Natural killer cell (primary cell): ENCODE results near the gene ADAP1. TPM values are rescaled to one million over a fixed set of nuclear protein-coding genes. Genes with fewer than 3 reads are reported as not detected.

Experiments
- ATAC-seq, 3 donors: fragments of 150-1000 bp in 2 of 3; fragments of 200-7000 bp in 1 of 3; cut with Tn5 transposase; 1 replicate in 1 of 3; 2 replicates in 2 of 3; pipeline ENCODE4 v1.10.0; 2021; ENCODE audit warnings: mild to moderate bottlenecking in 2 of 3, moderate library complexity in 2 of 3
- DNase-seq, 2 donors: peaks; one replicate each; pipeline versions ENCODE4 v3.0.0 to v3.0.0-alpha.2; 2013 to 2021; ENCODE audit warnings: mixed read lengths in 1 of 2
- H3K27ac ChIP-seq: one replicate; pipeline ENCODE4 v1.5.1; 2013; ENCODE audit warnings: mild to moderate bottlenecking, low read length
- H3K27me3 ChIP-seq: one replicate; pipeline ENCODE4 v1.6.1; 2013; ENCODE audit warnings: low read length; ENCODE audit not compliant: control insufficient read depth, insufficient read depth
- H3K36me3 ChIP-seq: one replicate; pipeline ENCODE4 v1.6.1; 2013; ENCODE audit warnings: low read length; ENCODE audit not compliant: control insufficient read depth, insufficient read depth
- H3K4me1 ChIP-seq: one replicate; pipeline ENCODE4 v1.6.1; 2013; ENCODE audit warnings: low read length; ENCODE audit not compliant: control insufficient read depth, insufficient read depth
- H3K4me3 ChIP-seq: one replicate; pipeline ENCODE4 v1.5.1; 2013; ENCODE audit warnings: low read length
- H3K9me3 ChIP-seq: one replicate; pipeline ENCODE4 v1.6.1; 2013; ENCODE audit warnings: low read length; ENCODE audit not compliant: control insufficient read depth, insufficient read depth
- H3K27ac Mint-ChIP-seq, 2 donors: one replicate each; pipeline ENCODE4 v1.8.0; 2022; ENCODE audit warnings: mild to moderate bottlenecking in 2 of 2, mixed read lengths in 2 of 2, moderate library complexity in 1 of 2
- H3K27me3 Mint-ChIP-seq, 2 donors: one replicate each; pipeline ENCODE4 v1.8.0; 2022; ENCODE audit warnings: low read depth in 2 of 2, mixed read lengths in 2 of 2
- H3K36me3 Mint-ChIP-seq: one replicate; pipeline ENCODE4 v1.8.0; 2022; ENCODE audit warnings: mixed read lengths
- H3K4me1 Mint-ChIP-seq, 2 donors: one replicate each; pipeline ENCODE4 v1.8.0; 2022; ENCODE audit warnings: mixed read lengths in 2 of 2
- H3K4me3 Mint-ChIP-seq: one replicate; pipeline ENCODE4 v1.8.0; 2022; ENCODE audit warnings: mild to moderate bottlenecking, moderate library complexity, mixed read lengths
- H3K9me3 Mint-ChIP-seq, 2 donors: one replicate each; pipeline ENCODE4 v1.8.0; 2022; ENCODE audit warnings: mixed read lengths in 2 of 2
- WGBS: methylation state at CpG from one replicate; pipeline ENCODE4 v1.1.7; 2013; ENCODE audit warnings: missing lambda C conversion rate; ENCODE audit not compliant: insufficient coverage; 5-methylcytosine and 5-hydroxymethylcytosine counted together
- intact Hi-C: fragments of 100-400 bp; cut with micrococcal nuclease; formaldehyde crosslinking; loops from one replicate; pipeline ENCODE4 v1.14.2; 2022
- total RNA-seq, 4 donors: library from RNA; stranded (reverse); fragments of 120-200 nt in 1 of 4; gene quantifications; one replicate each; pipeline versions ENCODE4 v1.2.3 to v1.2.4, GENCODE V29; 2013 to 2022
- TF ChIP-seq, protein P1 (sequence below): fragments of 200-600 bp; IDR thresholded peaks from one replicate; pipeline ENCODE4 v1.8.0; 2022; ENCODE audit warnings: antibody characterized with exemption

Gene ADAP1
- total RNA-seq, 3 donors from 2014 or later (not counting 1 experiment from before 2014, with no cell fraction given), result 87.2 to 117 (median 89.2) TPM

DNA sequence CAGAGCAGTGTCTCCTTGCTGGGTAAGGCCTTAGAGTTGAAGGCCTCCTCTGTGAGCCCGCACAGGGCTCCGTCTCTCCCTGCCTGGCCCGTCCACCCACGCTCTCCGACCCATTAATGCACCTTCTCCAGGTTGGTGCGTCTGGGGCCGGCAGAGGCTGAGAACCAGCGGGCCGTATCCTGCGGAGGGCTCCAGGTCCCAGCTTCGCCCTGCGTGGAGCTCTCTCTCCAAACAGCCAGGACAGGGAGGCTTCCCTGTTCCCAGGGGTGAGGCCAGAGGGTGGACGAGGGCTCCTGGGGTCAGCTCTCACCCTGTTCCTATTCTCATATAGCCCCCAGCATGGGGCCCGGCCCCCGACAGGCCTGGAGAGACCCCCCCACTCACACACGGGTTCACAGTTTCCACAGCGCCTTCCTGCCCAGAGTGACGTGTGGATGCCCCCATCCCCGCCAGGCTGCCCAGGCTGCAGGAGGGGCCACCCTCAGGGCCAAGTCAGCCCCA is 43.5 kb downstream of the ADAP1 start:
- H3K27ac Mint-ChIP-seq, result peak overlapping the region in 1 of 2 donors; percentile 60
- Histone ChIP-seq H3K36me3 (no peaks in the 10 kb centered on the region), H3K4me1 (peaks cover 50% of the 10 kb centered on the region), H3K27me3 (no peaks in the 10 kb centered on the region), H3K27ac (no peak overlapping the region), H3K9me3 (no peaks in the 10 kb centered on the region), H3K4me3 (no peak overlapping the region)
- H3K27me3 Mint-ChIP-seq, result no peaks in the 10 kb centered on the region
- H3K4me1 Mint-ChIP-seq, result peaks cover 17 to 41% of the 10 kb centered on the region in 2 donors
- no peaks in the 10 kb centered on the region for H3K9me3 Mint-ChIP-seq
- no peak for ATAC-seq
- DNase-seq, result no peak
- H3K4me3 Mint-ChIP-seq, result no peak overlapping the region
- WGBS, result 82% methylated on average over 19 of the region's 19 CpGs
- H3K36me3 Mint-ChIP-seq, result no peaks in the 10 kb centered on the region
- intact Hi-C loops, result loop anchor here (1.0 kb wide), 1 partner anchor 12 kb away; no protein-coding TSS in a partner anchor
- TF ChIP-seq, protein P1, sequence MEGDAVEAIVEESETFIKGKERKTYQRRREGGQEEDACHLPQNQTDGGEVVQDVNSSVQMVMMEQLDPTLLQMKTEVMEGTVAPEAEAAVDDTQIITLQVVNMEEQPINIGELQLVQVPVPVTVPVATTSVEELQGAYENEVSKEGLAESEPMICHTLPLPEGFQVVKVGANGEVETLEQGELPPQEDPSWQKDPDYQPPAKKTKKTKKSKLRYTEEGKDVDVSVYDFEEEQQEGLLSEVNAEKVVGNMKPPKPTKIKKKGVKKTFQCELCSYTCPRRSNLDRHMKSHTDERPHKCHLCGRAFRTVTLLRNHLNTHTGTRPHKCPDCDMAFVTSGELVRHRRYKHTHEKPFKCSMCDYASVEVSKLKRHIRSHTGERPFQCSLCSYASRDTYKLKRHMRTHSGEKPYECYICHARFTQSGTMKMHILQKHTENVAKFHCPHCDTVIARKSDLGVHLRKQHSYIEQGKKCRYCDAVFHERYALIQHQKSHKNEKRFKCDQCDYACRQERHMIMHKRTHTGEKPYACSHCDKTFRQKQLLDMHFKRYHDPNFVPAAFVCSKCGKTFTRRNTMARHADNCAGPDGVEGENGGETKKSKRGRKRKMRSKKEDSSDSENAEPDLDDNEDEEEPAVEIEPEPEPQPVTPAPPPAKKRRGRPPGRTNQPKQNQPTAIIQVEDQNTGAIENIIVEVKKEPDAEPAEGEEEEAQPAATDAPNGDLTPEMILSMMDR, result no peak

GRCh38 chr7:910441-910861 is 44.0 kb downstream of the ADAP1 start:
- WGBS, result 65% methylated on average over 9 of the region's 11 CpGs
- peak overlapping the region; percentile 75 for H3K4me3 Mint-ChIP-seq
- no peak overlapping the region for H3K4me3 ChIP-seq
- no peaks in the 10 kb centered on the region for H3K27me3 Mint-ChIP-seq
- no peaks in the 10 kb centered on the region for H3K27me3 ChIP-seq
- ATAC-seq, result no peak
- TF ChIP-seq, protein P1, result no peak
- no peak for DNase-seq
- intact Hi-C loops, result loop anchor here (1.0 kb wide), 1 partner anchor 13 kb away; no protein-coding TSS in a partner anchor
- no peaks in the 10 kb centered on the region for H3K36me3 Mint-ChIP-seq
- H3K27ac Mint-ChIP-seq, result peak overlapping the region; percentile 54 to 60
- H3K9me3 ChIP-seq, result no peaks in the 10 kb centered on the region
- no peak overlapping the region for H3K27ac ChIP-seq
- no peaks in the 10 kb centered on the region for H3K9me3 Mint-ChIP-seq
- H3K4me1 Mint-ChIP-seq, result peaks cover 11 to 43% of the 10 kb centered on the region in 2 donors
- H3K4me1 ChIP-seq, result peaks cover 50% of the 10 kb centered on the region
- H3K36me3 ChIP-seq, result no peaks in the 10 kb centered on the region

DNA sequence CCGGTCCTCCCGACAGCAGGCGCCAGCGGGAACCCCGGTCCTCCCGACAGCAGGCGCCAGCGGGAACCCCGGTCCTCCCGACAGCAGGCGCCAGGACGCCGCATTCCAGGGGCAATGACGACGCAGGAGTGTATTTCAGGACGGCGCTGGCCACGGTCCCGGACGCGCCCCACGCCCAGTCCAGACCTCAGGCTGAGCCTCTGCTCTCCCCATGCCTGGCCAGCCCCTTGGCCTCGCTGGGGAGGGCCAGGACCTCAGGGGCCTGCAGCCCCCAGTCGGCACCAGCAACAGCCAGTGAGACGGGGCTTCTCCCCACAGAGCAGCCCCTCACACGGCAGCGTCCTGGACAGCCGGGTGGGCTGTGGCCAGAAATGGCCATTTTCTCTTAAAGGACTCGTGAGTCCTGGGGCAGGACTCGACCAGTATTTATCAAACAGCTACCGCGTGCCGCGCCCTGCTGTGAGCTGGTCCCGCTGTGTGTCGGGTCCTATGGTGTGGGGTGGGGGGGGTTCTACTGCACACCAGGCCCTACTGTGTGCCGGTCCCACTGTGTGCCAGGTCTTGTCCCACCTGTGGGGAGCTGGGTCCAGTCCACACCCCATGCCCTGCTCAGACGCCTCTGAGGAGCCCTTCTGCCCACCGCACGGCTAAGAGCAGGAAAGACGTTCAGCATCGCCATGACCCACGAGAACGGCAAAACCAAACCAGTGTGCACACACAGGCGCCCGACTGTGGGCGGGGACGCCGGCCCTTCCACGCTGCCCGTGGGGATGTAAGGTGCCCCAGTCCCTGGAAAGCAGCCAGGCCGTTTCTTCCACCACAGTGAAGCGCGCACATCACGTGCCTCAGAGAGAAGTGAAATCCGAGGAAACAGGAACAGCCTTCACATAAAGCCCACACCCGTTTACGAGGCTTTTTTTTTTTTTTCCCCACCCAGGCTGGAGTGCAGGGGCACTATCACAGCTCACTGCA is 44.8 kb downstream of the ADAP1 start:
- Histone ChIP-seq H3K36me3 (no peaks in the 10 kb centered on the region), H3K27me3 (no peaks in the 10 kb centered on the region), H3K27ac (no peak overlapping the region), H3K4me3 (peak overlapping the region; percentile 17), H3K4me1 (peaks cover 46% of the 10 kb centered on the region), H3K9me3 (no peaks in the 10 kb centered on the region)
- peak in 1 of 3 donors; percentile 28 for ATAC-seq
- DNase-seq, result peak in 1 of 2 donors; percentile 51
- intact Hi-C loops, result loop anchor here (1.0 to 5.0 kb wide), 2 partner anchors 14 to 1613 kb away; no protein-coding TSS in a partner anchor
- Mint-ChIP-seq H3K27me3 (no peaks in the 10 kb centered on the region), H3K36me3 (no peaks in the 10 kb centered on the region), H3K4me3 (peak overlapping the region; percentile 75), H3K27ac (peak overlapping the region; percentile 54 to 60), H3K4me1 (peaks cover 8 to 46% of the 10 kb centered on the region in 2 donors), H3K9me3 (no peaks in the 10 kb centered on the region)
- 19% methylated on average over 56 of the region's 58 CpGs for WGBS
- TF ChIP-seq, protein P1, result peak; percentile 60
